ENCODE results near the gene FBXO7. TPM values are rescaled to one million over a fixed set of nuclear protein-coding genes. Genes with fewer than 3 reads are reported as not detected.

The FBXO7 gene
- total RNA-seq, 1 experiment from 2014 or later, result 75.7 TPM

GRCh38 chr22:32518848-32519247 lies 44.2 kb downstream of the FBXO7 start:
- H3K4me3 Mint-ChIP-seq (ENCODE audit: low read depth, unreplicated experiment), result no peak overlapping the region
- no peaks in the 10 kb centered on the region for H3K4me1 Mint-ChIP-seq (ENCODE audit: low read depth, unreplicated experiment)
- no peaks in the 10 kb centered on the region for H3K9me3 Mint-ChIP-seq (ENCODE audit: low read depth, unreplicated experiment)
- intact Hi-C loops (cut with micrococcal nuclease; ENCODE audit: unreplicated experiment), result no loop called here
- no peak overlapping the region for H3K27ac Mint-ChIP-seq (ENCODE audit: unreplicated experiment)
- TF ChIP-seq CTCF (IDR thresholded peaks at IDR 0.05; ENCODE audit: unreplicated experiment), result peak; percentile 25
- H3K36me3 Mint-ChIP-seq (ENCODE audit: insufficient read depth, unreplicated experiment), result no peaks in the 10 kb centered on the region
- no TSS peak for BruUV-seq (replicated peaks)
- CTCF ChIA-PET, result no interaction called here
- no peaks in the 10 kb centered on the region for H3K27me3 Mint-ChIP-seq (ENCODE audit: unreplicated experiment)
- DNase-seq, result no peak

- TF ChIP-seq CTCF (IDR thresholded peaks at IDR 0.05; ENCODE audit: unreplicated experiment), result no peak
- intact Hi-C loops (cut with micrococcal nuclease; ENCODE audit: unreplicated experiment), result no loop called here
- BruUV-seq (replicated peaks), result no TSS peak
- H3K27me3 Mint-ChIP-seq (ENCODE audit: unreplicated experiment), result no peaks in the 10 kb centered on the region
- DNase-seq, result no peak
- CTCF ChIA-PET, result no interaction called here
- no peak overlapping the region for H3K27ac Mint-ChIP-seq (ENCODE audit: unreplicated experiment)
- no peaks in the 10 kb centered on the region for H3K4me1 Mint-ChIP-seq (ENCODE audit: low read depth, unreplicated experiment)
- no peaks in the 10 kb centered on the region for H3K36me3 Mint-ChIP-seq (ENCODE audit: insufficient read depth, unreplicated experiment)
- H3K4me3 Mint-ChIP-seq (ENCODE audit: low read depth, unreplicated experiment), result no peak overlapping the region
- H3K9me3 Mint-ChIP-seq (ENCODE audit: low read depth, unreplicated experiment), result no peaks in the 10 kb centered on the region
These were observed 46.0 kb downstream of the FBXO7 start for GRCh38 chr22:32520612-32521011.

GRCh38 chr22:32522237-32522636 lies 47.6 kb downstream of the FBXO7 start:
- H3K27ac Mint-ChIP-seq (ENCODE audit: unreplicated experiment), result no peak overlapping the region
- TF ChIP-seq CTCF (IDR thresholded peaks at IDR 0.05; ENCODE audit: unreplicated experiment), result no peak
- H3K36me3 Mint-ChIP-seq (ENCODE audit: insufficient read depth, unreplicated experiment), result no peaks in the 10 kb centered on the region
- no peaks in the 10 kb centered on the region for H3K9me3 Mint-ChIP-seq (ENCODE audit: low read depth, unreplicated experiment)
- H3K27me3 Mint-ChIP-seq (ENCODE audit: unreplicated experiment), result no peaks in the 10 kb centered on the region
- CTCF ChIA-PET, result no interaction called here
- no peak overlapping the region for H3K4me3 Mint-ChIP-seq (ENCODE audit: low read depth, unreplicated experiment)
- no peaks in the 10 kb centered on the region for H3K4me1 Mint-ChIP-seq (ENCODE audit: low read depth, unreplicated experiment)
- intact Hi-C loops (cut with micrococcal nuclease; ENCODE audit: unreplicated experiment), result no loop called here
- DNase-seq, result no peak
- BruUV-seq (replicated peaks), result no TSS peak

GRCh38 chr22:32527756-32528155 lies 53.1 kb downstream of the FBXO7 start:
- no TSS peak for BruUV-seq (replicated peaks)
- H3K36me3 Mint-ChIP-seq (ENCODE audit: insufficient read depth, unreplicated experiment), result no peaks in the 10 kb centered on the region
- no peak for TF ChIP-seq CTCF (IDR thresholded peaks at IDR 0.05; ENCODE audit: unreplicated experiment)
- H3K9me3 Mint-ChIP-seq (ENCODE audit: low read depth, unreplicated experiment), result no peaks in the 10 kb centered on the region
- no peak overlapping the region for H3K27ac Mint-ChIP-seq (ENCODE audit: unreplicated experiment)
- DNase-seq, result no peak
- H3K4me1 Mint-ChIP-seq (ENCODE audit: low read depth, unreplicated experiment), result peaks cover 13% of the 10 kb centered on the region
- H3K4me3 Mint-ChIP-seq (ENCODE audit: low read depth, unreplicated experiment), result no peak overlapping the region
- CTCF ChIA-PET, result interaction anchor here (1.9 to 3.7 kb wide), 2 partner anchors 269 to 459 kb away, joined by 5 to 33 read pairs; no protein-coding TSS in a partner anchor
- intact Hi-C loops (cut with micrococcal nuclease; ENCODE audit: unreplicated experiment), result loop anchor here (5.0 kb wide), 2 partner anchors 460 to 475 kb away; no protein-coding TSS in a partner anchor
- H3K27me3 Mint-ChIP-seq (ENCODE audit: unreplicated experiment), result no peaks in the 10 kb centered on the region

Data from Calu3 (cell line).